Activated T-cell treated with anti-CD3 and anti-CD28 coated beads, Interleukin-2, amount 50 U/mL, for 4 hours (primary cell): ENCODE data around the gene KCP. TPM values are rescaled to one million over a fixed set of nuclear protein-coding genes. Genes with fewer than 3 reads are reported as not detected.

Experiments used
- ATAC-seq, 2 donors: fragments of 200-7000 bp; cut with Tn5 transposase; one replicate each; pipeline ENCODE4 v1.10.0; 2021
- DNase-seq: peaks from one replicate; pipeline ENCODE4 v3.0.0-alpha.2; 2020
- H3K27me3 Mint-ChIP-seq: one replicate; pipeline ENCODE4 v1.8.0; 2021; ENCODE audit warnings: low read depth, mixed read lengths
- H3K36me3 Mint-ChIP-seq: one replicate; pipeline ENCODE4 v1.8.0; 2022; ENCODE audit warnings: mixed read lengths; ENCODE audit not compliant: insufficient read depth
- H3K4me1 Mint-ChIP-seq: one replicate; pipeline ENCODE4 v1.8.0; 2021; ENCODE audit warnings: low read depth, mixed read lengths
- H3K4me3 Mint-ChIP-seq: one replicate; pipeline ENCODE4 v1.8.0; 2021; ENCODE audit warnings: mild to moderate bottlenecking, moderate library complexity, mixed read lengths
- H3K9me3 Mint-ChIP-seq: one replicate; pipeline ENCODE4 v1.8.0; 2021; ENCODE audit warnings: mixed read lengths
- total RNA-seq, 3 donors: library from RNA; stranded (reverse); gene quantifications; one replicate each; pipeline ENCODE4 v1.2.1, GENCODE V29; 2021

The KCP gene
- total RNA-seq, 3 donors from 2014 or later, result 0.10 to 0.40 (median 0.27) TPM

GRCh38 chr7:128933180-128933891, 22.8 kb upstream of the KCP start:
- peak; percentile 70 to 72 for ATAC-seq
- Mint-ChIP-seq H3K27me3 (peaks cover 7% of the 10 kb centered on the region), H3K9me3 (no peaks in the 10 kb centered on the region), H3K36me3 (peaks cover 2% of the 10 kb centered on the region), H3K4me3 (peak overlapping the region; percentile 73), H3K4me1 (peaks cover 22% of the 10 kb centered on the region)
- DNase-seq, result no peak

DNA sequence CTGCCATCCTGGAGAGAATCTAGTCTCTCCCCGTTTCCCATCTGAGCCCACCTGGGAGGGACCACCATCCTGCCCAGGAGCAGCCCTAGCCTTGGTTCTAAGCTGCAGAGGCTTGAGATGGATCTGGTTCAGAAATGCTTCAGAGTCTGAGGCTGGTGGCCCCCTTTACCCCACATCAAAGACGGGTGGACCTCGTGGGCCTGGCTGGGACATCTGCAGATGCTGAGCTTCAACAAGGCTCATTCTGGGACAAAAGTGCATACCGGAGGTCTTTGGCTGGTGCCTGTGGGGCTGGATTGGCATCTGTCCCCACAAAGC, 22.3 kb upstream of the KCP start:
- Mint-ChIP-seq H3K4me1 (peaks cover 21% of the 10 kb centered on the region), H3K4me3 (no peak overlapping the region), H3K36me3 (peaks cover 2% of the 10 kb centered on the region), H3K9me3 (no peaks in the 10 kb centered on the region), H3K27me3 (peaks cover 7% of the 10 kb centered on the region)
- ATAC-seq (no peak), DNase-seq (no peak)

GRCh38 chr7:128931965-128932861, 21.7 kb upstream of the KCP start:
- Mint-ChIP-seq H3K27me3 (peaks cover 4% of the 10 kb centered on the region), H3K9me3 (no peaks in the 10 kb centered on the region), H3K36me3 (peaks cover 2% of the 10 kb centered on the region), H3K4me3 (no peak overlapping the region), H3K4me1 (peaks cover 18% of the 10 kb centered on the region)
- ATAC-seq, result no peak
- no peak for DNase-seq

DNA sequence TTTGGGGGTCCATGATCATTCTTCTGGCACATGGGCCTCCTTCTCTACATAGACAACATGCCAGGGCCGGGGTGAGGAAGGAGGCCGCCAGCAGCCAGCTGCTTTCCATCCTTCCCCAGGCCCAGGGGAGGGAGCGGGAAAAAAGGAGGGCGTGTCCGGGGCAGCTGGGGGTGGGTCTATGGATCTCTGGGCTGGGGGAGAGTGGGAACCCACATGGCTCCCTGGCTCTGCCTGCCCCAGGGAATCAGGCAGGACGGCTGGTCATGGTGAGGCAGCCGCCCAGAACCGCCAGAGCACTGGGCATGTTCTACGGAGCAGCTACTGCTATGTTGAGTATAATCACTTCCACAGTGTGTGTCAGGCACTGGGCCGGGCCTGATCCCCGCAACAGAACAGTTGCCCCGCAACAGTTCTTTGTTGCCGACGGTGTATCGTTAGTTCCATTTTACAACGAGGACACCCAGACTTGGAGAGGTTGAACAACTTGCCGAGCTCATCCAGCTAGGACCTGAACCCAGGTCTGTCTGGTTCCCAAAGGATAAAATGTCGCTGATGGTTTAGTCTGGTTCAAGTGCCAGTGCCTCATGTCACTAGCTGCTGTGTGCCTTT, 20.8 kb upstream of the KCP start:
- Mint-ChIP-seq H3K4me3 (no peak overlapping the region), H3K4me1 (peaks cover 14% of the 10 kb centered on the region), H3K27me3 (no peaks in the 10 kb centered on the region), H3K36me3 (peaks cover 2% of the 10 kb centered on the region), H3K9me3 (no peaks in the 10 kb centered on the region)
- ATAC-seq (no peak), DNase-seq (no peak)

- H3K27me3 Mint-ChIP-seq, result no peaks in the 10 kb centered on the region
- no peak for ATAC-seq
- DNase-seq, result no peak
- peaks cover 2% of the 10 kb centered on the region for H3K36me3 Mint-ChIP-seq
- H3K9me3 Mint-ChIP-seq, result no peaks in the 10 kb centered on the region
- H3K4me1 Mint-ChIP-seq, result peaks cover 14% of the 10 kb centered on the region
- H3K4me3 Mint-ChIP-seq, result no peak overlapping the region
Observed at GRCh38 chr7:128928882-128929788, 18.6 kb upstream of the KCP start.

GRCh38 chr7:128928159-128928813, 17.8 kb upstream of the KCP start:
- ATAC-seq, result no peak
- H3K36me3 Mint-ChIP-seq, result peaks cover 1% of the 10 kb centered on the region
- H3K9me3 Mint-ChIP-seq, result no peaks in the 10 kb centered on the region
- peaks cover 9% of the 10 kb centered on the region for H3K4me1 Mint-ChIP-seq
- DNase-seq, result no peak
- no peak overlapping the region for H3K4me3 Mint-ChIP-seq
- H3K27me3 Mint-ChIP-seq, result peaks cover 1% of the 10 kb centered on the region

DNA sequence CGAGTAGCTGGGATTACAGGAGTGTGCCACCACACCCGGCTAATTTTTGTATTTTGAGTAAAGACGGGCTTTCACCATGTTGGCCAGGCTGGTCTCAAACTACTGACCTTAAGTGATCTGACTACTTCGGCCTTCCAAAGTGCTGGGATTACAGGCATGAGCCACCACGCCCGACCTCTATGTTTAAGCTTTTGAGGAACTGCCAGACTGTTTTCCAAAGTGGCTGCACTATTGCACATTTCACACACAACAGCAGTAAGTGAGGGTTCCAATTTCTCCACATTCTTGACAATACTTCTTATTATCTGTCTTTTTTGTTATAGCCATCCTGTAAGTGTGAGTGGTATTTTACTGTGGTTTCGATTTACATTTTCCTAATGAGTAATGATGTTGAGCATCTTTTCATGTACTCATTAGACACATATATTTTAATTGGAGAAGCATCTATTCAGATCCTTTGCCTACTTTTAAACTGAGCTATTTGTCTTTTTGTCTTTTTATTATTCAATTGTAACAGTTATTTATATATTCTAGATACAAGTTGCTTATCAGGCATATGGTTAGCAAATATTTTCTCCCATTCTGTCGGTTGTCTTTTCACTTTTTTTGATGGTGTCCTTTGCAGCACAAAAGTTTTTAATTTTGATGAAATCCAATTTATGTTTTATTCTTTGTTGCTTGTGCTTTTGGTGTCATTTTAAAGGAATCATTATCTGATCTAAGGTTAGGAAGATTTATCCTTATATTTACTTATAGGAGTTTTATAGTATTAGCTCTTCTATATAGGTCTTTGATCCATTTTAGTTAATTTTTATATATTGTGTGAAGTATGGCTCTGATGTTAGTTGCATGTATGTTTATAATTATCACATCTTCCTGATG, 14.4 kb upstream of the KCP start:
- no peak overlapping the region for H3K4me3 Mint-ChIP-seq
- DNase-seq (no peak), ATAC-seq (no peak)
- H3K36me3 Mint-ChIP-seq, result no peaks in the 10 kb centered on the region
- H3K27me3 Mint-ChIP-seq, result peaks cover 16% of the 10 kb centered on the region
- H3K9me3 Mint-ChIP-seq, result no peaks in the 10 kb centered on the region
- H3K4me1 Mint-ChIP-seq, result no peaks in the 10 kb centered on the region

GRCh38 chr7:128923411-128923800, 12.9 kb upstream of the KCP start:
- Mint-ChIP-seq H3K4me3 (no peak overlapping the region), H3K9me3 (no peaks in the 10 kb centered on the region), H3K36me3 (no peaks in the 10 kb centered on the region), H3K27me3 (peaks cover 17% of the 10 kb centered on the region), H3K4me1 (no peaks in the 10 kb centered on the region)
- DNase-seq (no peak), ATAC-seq (no peak)

GRCh38 chr7:128922496-128923410, 12.2 kb upstream of the KCP start:
- DNase-seq (no peak), ATAC-seq (no peak)
- Mint-ChIP-seq H3K4me3 (no peak overlapping the region), H3K27me3 (peaks cover 17% of the 10 kb centered on the region), H3K36me3 (no peaks in the 10 kb centered on the region), H3K4me1 (no peaks in the 10 kb centered on the region), H3K9me3 (no peaks in the 10 kb centered on the region)

DNA sequence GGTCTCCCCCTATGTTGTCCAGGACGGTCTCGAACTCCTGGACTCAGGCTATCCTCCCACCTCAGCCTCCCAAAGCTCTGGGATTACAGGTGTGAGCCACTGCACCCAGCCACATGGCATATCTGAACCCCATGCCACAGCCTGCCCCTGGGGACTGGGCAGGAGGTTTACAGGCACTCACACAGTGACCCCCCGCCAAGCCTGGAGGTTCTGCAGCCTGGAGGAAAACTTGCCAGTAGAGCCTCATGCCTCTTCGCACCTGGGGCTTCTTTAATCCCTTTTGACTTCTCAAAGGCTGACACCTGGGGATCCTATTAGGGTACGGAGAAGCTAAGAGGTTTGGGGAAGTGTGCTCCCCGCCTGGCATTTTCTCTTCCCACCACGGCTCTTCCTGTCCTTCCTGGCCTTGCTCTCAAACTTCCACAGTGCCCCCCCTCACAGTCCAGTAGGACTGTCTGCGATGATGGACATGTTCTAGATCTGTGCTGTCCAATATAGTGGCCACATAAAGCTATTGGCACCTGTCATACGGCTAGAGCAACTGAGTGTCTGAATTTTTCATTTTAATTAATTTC, 11.4 kb upstream of the KCP start:
- Mint-ChIP-seq H3K4me3 (no peak overlapping the region), H3K9me3 (no peaks in the 10 kb centered on the region), H3K4me1 (no peaks in the 10 kb centered on the region), H3K36me3 (no peaks in the 10 kb centered on the region), H3K27me3 (peaks cover 23% of the 10 kb centered on the region)
- DNase-seq (no peak), ATAC-seq (no peak)

DNA sequence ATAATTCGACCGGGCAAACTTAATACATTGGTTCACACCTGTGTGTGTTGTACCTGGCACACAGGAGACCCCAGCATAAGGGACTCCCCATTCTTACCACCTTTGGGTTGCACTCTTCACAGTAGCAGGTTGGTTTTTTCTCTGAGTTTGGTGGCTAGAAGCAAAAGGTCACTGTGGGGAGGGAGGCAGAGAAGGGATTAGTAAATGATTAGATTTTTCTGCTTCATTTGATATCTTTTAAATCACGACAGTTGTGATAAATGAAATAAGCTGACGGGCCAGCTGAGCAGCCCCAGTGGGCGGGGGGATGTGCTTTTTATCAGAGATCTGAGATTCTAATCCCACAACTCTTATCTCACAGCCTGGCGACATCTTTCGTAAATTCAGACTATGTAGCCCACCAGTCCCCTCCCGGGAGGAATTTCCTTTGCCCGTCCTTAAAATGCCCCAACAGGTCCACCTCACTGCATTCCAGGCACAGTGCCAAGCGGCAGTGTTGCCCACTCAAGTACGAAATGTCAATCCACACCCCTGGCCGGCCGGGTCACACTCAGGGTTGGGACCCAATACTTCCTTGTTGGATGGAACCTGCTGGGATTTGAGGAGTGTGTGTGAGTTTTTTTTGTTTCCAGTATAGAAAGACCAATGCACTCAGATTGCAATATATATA, 10.5 kb upstream of the KCP start:
- Mint-ChIP-seq H3K4me1 (no peaks in the 10 kb centered on the region), H3K4me3 (no peak overlapping the region), H3K36me3 (no peaks in the 10 kb centered on the region), H3K27me3 (peaks cover 31% of the 10 kb centered on the region), H3K9me3 (no peaks in the 10 kb centered on the region)
- DNase-seq (no peak), ATAC-seq (no peak)
